Measurements from ENCODE around the gene CAMK1.

Gene CAMK1

DNA sequence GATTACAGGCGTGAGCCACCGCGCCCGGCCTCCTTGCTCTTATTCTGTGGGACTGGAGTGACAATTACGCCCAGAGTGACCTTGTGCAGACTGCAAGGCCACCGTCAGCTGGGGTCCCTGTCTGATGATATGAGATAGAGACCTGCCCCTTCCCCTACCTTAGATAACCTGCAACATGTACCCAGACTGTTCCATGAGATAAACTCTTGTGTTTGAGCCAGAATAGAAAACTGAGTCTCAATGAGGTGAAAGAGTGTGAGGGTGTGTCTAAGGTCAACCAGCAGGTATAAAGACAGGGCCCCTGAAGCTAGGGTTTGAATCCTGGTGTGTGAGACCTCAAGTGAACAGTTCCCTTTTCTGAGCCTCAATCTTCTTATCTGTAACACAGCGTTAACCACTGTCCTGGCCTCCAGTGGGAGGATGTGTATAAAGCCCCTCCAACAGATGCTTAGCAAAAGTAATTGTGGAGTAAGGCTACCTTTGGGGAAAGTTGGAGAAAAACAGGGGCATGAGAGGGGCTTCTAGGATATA, 16.5 kb upstream of the CAMK1 start:
- no peak overlapping the region for H3K27ac Mint-ChIP-seq
- no peak overlapping the region for H3K4me3 Mint-ChIP-seq
- CTCF ChIA-PET: interaction anchor here (0.7 to 1.0 kb wide), 3 partner anchors 10 to 63 kb away, joined by 3 to 4 read pairs (median 3); no protein-coding TSS in a partner anchor
- no peak for DNase-seq
- peaks cover 53% of the 10 kb centered on the region for H3K4me1 Mint-ChIP-seq
- no peaks in the 10 kb centered on the region for H3K27me3 Mint-ChIP-seq
- peaks cover 64% of the 10 kb centered on the region for H3K36me3 Mint-ChIP-seq
- H3K9me3 Mint-ChIP-seq: no peaks in the 10 kb centered on the region

DNA sequence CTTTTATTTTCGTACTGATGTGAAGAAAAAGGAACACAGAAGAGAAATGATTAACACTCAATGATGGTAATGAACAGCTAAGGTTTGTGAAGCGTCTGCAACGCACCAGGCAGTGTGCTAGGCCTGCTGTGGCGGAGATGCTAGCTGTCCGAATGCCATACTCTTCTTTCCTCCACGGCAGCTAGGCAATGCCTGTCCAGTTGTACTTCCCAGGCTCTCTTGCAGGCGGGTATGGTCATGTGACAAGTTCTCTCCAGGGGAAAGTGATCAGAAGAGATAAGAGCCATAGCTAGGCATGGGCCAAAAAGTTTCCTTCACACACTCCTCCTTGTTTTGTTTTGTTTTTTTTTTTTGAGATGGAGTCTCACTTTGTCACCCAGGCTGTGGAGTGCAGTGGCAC, 15.9 kb upstream of the CAMK1 start:
- Mint-ChIP-seq H3K4me3 (no peak overlapping the region), H3K9me3 (no peaks in the 10 kb centered on the region), H3K4me1 (peaks cover 53% of the 10 kb centered on the region), H3K27ac (peak overlapping the region; percentile 28), H3K27me3 (no peaks in the 10 kb centered on the region), H3K36me3 (peaks cover 68% of the 10 kb centered on the region)
- CTCF ChIA-PET: interaction anchor here (0.9 kb wide), 1 partner anchor 24 kb away, joined by 3 read pairs; no protein-coding TSS in a partner anchor
- DNase-seq: no peak

DNA sequence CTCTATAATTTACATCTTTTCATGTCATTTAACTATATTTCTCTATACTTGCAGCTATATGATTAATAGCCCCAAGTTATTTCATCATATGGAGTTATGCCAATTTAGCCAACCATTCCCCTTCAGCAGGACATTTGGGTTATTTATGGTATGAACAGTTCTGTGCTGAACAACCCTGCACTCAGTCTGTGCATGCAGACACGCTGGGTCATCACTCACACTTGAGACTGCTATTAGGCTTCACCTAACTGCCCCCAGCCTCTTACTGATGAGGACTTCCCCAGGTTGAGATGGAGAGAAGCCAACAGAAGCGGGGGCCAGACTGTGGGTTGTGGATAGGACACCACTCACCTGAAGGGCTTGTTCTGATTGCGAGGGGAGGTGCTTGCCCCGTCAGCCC, 15.2 kb upstream of the CAMK1 start:
- Mint-ChIP-seq H3K4me1 (peaks cover 53% of the 10 kb centered on the region), H3K27ac (no peak overlapping the region), H3K9me3 (no peaks in the 10 kb centered on the region), H3K36me3 (peaks cover 68% of the 10 kb centered on the region), H3K4me3 (no peak overlapping the region), H3K27me3 (no peaks in the 10 kb centered on the region)
- DNase-seq: no peak
- CTCF ChIA-PET: no interaction called here

DNA sequence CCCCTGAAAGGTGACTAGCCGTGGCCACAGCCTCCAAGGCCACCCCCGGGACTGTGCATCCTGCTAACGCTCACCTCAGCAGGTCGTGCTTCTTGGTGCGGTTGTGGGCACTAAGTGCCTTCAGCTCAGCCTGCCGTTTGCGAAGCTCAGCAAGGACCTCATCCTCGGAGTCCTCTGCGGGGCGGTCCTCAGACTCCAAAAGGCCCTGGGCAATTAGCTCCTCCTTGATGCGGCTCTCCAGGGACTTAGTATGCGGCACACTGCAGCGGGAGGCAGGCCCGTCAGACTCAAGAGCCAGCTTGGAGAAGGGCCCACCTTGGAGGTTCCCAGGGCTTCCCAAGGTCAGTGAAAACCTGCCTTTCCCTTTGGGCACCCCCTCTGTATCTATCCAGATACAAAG, 14.2 kb upstream of the CAMK1 start:
- H3K27ac Mint-ChIP-seq: no peak overlapping the region
- H3K27me3 Mint-ChIP-seq: no peaks in the 10 kb centered on the region
- DNase-seq: no peak
- H3K9me3 Mint-ChIP-seq: no peaks in the 10 kb centered on the region
- H3K36me3 Mint-ChIP-seq: peaks cover 65% of the 10 kb centered on the region
- H3K4me3 Mint-ChIP-seq: no peak overlapping the region
- peaks cover 58% of the 10 kb centered on the region for H3K4me1 Mint-ChIP-seq
- CTCF ChIA-PET: no interaction called here

DNA sequence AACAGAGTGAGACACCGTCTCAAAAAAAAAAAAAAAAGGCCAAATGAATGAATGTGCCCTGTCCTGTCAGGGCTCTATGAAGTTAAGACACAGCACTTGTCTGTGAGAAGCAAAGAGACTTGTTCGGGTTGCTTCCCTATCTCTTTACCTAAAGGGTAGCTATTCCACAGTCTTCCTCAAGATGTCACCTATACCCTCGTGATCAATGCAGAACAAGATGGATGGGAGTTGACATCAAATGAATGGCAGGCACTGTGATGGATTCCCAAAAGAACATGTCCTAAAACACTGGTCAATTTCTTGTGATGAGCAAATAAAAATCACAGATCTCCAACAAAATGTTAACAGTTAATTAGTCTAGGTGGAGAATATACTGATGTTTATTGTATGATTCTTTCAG, 13.0 kb upstream of the CAMK1 start:
- DNase-seq: no peak
- H3K4me3 Mint-ChIP-seq: no peak overlapping the region
- H3K36me3 Mint-ChIP-seq: peaks cover 65% of the 10 kb centered on the region
- H3K4me1 Mint-ChIP-seq: peaks cover 62% of the 10 kb centered on the region
- H3K27me3 Mint-ChIP-seq: no peaks in the 10 kb centered on the region
- no peak overlapping the region for H3K27ac Mint-ChIP-seq
- CTCF ChIA-PET: interaction anchor here (0.9 to 1.4 kb wide), 7 partner anchors 13 to 299 kb away, joined by 3 to 4 read pairs (median 3); partner anchors contain the start of gene CAMK1
- no peaks in the 10 kb centered on the region for H3K9me3 Mint-ChIP-seq

DNA sequence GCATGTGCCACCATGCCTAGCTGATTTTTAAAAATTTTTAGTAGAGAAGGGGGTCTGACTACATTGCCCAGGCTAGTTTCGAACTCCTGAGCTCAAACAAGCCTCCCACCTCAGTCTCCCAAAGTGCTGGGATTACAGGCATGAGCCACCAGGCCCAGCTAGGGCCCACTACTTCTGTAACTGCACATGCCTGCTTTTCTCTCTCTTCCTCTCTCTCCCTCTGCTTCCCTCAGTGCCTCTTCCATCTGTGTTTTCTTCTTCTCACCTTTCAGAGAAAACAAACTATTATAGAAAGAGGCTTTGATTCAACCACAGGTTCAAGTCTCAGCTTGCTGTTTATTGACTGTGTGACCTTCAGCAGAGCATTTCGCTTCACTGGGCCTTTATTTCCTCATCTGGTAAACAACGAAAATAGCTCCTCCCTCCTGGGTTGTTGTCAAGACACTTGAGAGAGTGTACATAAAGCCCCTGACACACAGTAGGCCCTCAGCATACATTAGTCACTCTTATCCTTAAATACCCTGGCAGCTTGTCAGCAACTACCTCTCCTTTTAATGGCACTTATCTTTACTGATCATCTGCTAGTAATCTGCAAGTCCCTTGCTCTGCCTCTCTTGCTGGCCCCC, 12.3 kb upstream of the CAMK1 start:
- Mint-ChIP-seq H3K9me3 (no peaks in the 10 kb centered on the region), H3K4me1 (peaks cover 56% of the 10 kb centered on the region), H3K27ac (peak overlapping the region; percentile 46), H3K4me3 (no peak overlapping the region), H3K27me3 (no peaks in the 10 kb centered on the region), H3K36me3 (peaks cover 59% of the 10 kb centered on the region)
- CTCF ChIA-PET: interaction anchor here (0.5 to 1.4 kb wide), 10 partner anchors 12 to 478 kb away, joined by 3 to 5 read pairs (median 3); partner anchors contain the start of gene CAMK1
- DNase-seq: no peak

DNA sequence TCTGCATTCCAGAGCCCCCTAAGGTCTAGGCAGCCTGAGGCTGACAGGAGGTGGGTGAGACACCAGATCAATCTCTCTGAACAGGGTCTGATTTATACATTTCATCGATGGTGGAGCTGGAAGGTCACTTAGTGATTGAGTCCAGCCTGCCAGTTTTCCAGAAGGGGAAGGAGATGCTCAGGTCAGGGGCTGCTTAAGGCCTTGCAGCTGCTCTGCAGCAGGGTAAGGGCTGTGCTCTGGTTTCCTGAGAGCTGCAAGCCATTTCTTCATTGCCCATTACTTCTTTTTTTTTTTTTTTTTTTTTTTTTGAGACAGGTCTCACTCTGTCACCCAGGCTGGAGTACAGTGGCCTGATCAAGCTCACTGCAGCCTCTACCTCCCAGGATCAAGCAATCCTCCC, 11.8 kb upstream of the CAMK1 start:
- no peak overlapping the region for H3K4me3 Mint-ChIP-seq
- CTCF ChIA-PET: interaction anchor here (0.7 to 1.3 kb wide), 6 partner anchors 15 to 300 kb away, joined by 3 to 4 read pairs (median 3); no protein-coding TSS in a partner anchor
- peaks cover 54% of the 10 kb centered on the region for H3K36me3 Mint-ChIP-seq
- peak overlapping the region; percentile 60 for H3K27ac Mint-ChIP-seq
- H3K9me3 Mint-ChIP-seq: no peaks in the 10 kb centered on the region
- DNase-seq: no peak
- no peaks in the 10 kb centered on the region for H3K27me3 Mint-ChIP-seq
- H3K4me1 Mint-ChIP-seq: peaks cover 52% of the 10 kb centered on the region

DNA sequence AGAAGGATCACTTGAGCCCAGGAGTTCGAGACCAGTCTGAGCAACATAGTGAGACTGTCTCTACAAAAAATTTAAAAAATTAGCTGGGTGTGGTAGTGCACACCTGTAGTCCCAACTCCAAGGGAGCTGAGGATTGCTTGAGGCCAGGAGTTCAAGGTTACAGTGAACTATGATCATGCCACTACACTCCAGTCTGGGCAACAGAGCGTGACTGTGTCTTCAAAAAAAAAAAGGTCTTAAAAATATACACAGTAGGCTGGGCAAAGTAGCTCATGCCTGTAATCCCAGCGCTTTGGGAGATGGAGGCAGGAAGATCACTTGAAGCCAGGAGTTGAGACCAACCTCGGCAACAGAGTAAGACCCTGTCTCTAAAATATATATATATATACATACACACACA, 11.2 kb upstream of the CAMK1 start:
- no peak overlapping the region for H3K4me3 Mint-ChIP-seq
- no peaks in the 10 kb centered on the region for H3K9me3 Mint-ChIP-seq
- peaks cover 49% of the 10 kb centered on the region for H3K36me3 Mint-ChIP-seq
- no peak for DNase-seq
- H3K4me1 Mint-ChIP-seq: peaks cover 47% of the 10 kb centered on the region
- peak overlapping the region; percentile 91 for H3K27ac Mint-ChIP-seq
- CTCF ChIA-PET: interaction anchor here (0.7 to 1.3 kb wide), 4 partner anchors 9 to 152 kb away, joined by 3 to 4 read pairs (median 3); no protein-coding TSS in a partner anchor
- no peaks in the 10 kb centered on the region for H3K27me3 Mint-ChIP-seq

DNA sequence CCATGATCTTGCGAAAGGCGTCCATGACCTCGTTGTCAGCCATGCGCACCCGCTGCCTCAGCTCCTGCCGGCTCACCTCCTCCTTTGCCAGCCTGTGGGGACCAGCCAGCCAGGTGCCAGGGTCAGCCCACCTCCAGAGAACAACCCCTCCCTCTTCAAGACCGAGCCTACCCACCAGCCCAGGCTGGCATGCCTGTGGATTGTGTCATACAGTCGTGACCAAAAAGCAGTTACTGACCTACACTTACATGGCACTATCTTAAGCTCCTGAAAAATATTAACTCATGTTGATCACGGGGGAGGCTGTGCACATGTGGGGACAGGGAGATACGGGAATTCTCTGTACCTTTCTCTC, 10.7 kb upstream of the CAMK1 start:
- Mint-ChIP-seq H3K9me3 (no peaks in the 10 kb centered on the region), H3K4me3 (peak overlapping the region; percentile 3), H3K27ac (peak overlapping the region; percentile 91), H3K4me1 (peaks cover 47% of the 10 kb centered on the region), H3K27me3 (no peaks in the 10 kb centered on the region), H3K36me3 (peaks cover 47% of the 10 kb centered on the region)
- CTCF ChIA-PET: interaction anchor here (0.8 to 1.3 kb wide), 4 partner anchors 10 to 166 kb away, joined by 3 to 5 read pairs (median 4); no protein-coding TSS in a partner anchor
- DNase-seq: no peak

DNA sequence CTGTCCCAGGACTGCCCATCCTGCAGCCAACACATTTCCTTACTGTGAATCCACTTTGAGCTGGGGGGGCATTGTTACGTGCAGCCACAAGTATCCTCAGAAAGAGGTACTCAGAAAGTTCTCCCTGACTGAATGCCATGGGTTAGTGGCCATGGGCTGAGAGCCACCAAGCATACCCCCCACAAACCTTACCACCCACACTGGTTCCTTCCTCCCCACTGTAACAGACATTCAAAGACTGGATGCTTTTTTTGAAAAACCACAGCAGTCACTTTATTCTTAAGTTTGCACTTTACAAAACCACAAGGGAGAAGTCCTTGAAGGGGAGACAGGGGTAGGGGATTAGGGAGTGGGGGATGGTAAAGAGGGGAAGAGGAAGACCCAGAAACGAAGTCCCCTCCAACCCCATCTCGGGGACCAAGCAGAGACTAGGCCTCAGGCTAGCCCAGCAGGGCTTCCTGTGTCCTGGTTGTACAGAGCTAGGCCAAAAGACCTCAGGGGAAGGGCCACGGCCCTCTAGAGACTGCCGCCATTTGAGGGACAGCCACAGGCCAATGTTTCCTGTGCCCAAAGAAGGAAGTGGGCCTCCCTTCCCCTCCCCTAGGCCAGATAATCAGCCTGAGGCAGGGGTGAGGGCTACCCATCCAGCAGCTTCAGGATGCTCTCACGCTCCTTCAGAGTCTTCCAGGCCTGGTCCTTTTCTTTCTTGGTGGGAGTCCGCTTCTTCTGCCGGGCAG, 10.1 kb upstream of the CAMK1 start:
- Mint-ChIP-seq H3K9me3 (no peaks in the 10 kb centered on the region), H3K27ac (peak overlapping the region; percentile 91), H3K36me3 (peaks cover 43% of the 10 kb centered on the region), H3K27me3 (no peaks in the 10 kb centered on the region), H3K4me3 (peak overlapping the region; percentile 31), H3K4me1 (peaks cover 47% of the 10 kb centered on the region)
- peak; percentile 53 for DNase-seq
- CTCF ChIA-PET: interaction anchor here (1.1 to 1.3 kb wide), 2 partner anchors 153 to 166 kb away, joined by 4 to 5 read pairs; no protein-coding TSS in a partner anchor

DNA sequence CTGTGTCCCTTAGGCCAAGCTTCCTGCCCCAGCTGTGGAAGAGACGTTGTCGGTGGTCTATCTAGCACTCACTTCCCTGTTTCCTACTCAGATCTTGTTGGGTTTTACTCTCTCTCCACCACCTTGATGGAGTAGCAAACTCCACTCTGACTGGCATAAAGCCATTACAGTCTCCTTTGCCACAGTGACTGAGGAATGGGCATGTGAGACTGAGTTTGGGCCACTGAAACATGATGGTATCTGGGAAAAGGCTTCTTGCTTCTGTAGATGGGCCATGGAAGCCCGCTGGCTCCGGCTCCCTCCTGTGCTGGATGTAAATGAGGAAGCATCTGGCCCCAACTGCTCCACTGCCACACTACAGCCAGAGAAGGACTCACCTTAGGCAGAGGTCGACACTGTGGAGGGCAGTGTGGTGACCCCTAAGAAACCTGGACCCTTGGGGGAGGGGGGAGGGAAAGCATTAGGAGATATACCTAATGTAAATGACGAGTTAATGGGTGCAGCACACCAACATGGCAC, 9.4 kb upstream of the CAMK1 start:
- Mint-ChIP-seq H3K27ac (peak overlapping the region; percentile 91), H3K27me3 (no peaks in the 10 kb centered on the region), H3K4me3 (no peak overlapping the region), H3K4me1 (peaks cover 47% of the 10 kb centered on the region), H3K9me3 (no peaks in the 10 kb centered on the region), H3K36me3 (peaks cover 40% of the 10 kb centered on the region)
- DNase-seq: no peak
- CTCF ChIA-PET: interaction anchor here (1.1 kb wide), 1 partner anchor 167 kb away, joined by 5 read pairs; no protein-coding TSS in a partner anchor

DNA sequence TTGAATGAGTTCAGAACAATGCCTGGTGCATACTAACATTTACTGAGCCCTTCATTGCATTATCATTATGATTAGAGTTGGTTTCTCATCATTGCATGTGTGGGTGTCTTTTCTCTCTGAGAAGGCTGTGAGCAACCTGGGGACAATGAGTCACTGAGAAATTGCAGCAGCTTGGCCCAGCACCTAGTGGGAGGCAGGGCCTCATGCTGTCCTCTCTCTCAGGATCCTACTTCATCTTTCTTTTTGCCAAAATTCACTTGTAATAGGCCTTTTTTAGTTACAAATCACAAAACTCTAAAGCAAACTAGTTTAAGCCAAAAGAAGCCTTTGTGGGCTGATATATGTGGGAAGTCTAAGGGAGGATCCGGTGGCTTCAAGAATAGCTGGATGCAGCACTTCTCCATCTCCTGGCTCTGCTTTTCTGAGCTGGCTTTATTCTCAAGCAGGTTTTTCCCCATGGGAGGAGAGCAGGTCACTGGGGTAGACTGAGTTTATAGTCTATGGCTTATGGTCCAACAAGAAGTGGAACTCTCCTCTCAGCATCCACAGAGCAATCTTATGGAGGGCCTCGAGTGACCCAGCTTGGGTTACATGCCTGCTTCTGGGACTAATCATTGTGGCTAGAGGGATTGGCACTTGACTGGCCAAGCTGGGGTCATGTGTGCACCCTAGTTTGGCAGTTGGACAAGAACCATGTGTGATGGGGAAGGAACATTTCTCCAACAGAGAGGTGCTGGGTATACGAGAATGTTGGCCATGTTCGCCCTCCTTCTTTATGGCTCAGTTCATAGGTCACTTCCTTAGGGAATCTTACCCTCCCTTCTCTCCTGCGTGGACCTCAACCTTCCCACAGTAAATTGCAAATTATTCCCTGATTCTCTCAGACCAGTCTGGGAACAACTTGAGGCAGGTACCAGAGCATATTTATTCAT, 8.7 kb upstream of the CAMK1 start:
- H3K9me3 Mint-ChIP-seq: no peaks in the 10 kb centered on the region
- H3K27ac Mint-ChIP-seq: peak overlapping the region; percentile 91
- CTCF ChIA-PET: interaction anchor here (1.0 kb wide), 2 partner anchors 26 to 46 kb away, joined by 3 read pairs; no protein-coding TSS in a partner anchor
- H3K4me1 Mint-ChIP-seq: peaks cover 47% of the 10 kb centered on the region
- no peak overlapping the region for H3K4me3 Mint-ChIP-seq
- DNase-seq: no peak
- H3K36me3 Mint-ChIP-seq: peaks cover 37% of the 10 kb centered on the region
- no peaks in the 10 kb centered on the region for H3K27me3 Mint-ChIP-seq

DNA sequence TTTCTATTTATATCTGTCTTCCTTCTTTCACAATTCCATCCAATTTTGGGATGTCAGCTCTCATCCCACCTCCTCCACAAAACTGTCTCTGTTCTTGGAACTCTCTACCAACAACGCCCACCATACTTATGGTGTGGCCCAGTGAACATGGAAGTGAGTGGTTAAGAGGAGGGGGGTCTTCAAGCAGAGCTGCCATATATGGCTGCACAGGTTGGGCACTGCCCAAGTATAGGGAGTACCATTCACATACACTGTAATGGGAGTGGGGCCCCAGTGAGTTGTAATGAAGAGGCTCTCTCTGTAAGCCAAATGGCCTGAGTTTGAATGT, 7.9 kb upstream of the CAMK1 start:
- peaks cover 45% of the 10 kb centered on the region for H3K4me1 Mint-ChIP-seq
- H3K9me3 Mint-ChIP-seq: no peaks in the 10 kb centered on the region
- H3K36me3 Mint-ChIP-seq: peaks cover 33% of the 10 kb centered on the region
- H3K27me3 Mint-ChIP-seq: peaks cover 4% of the 10 kb centered on the region
- no peak overlapping the region for H3K4me3 Mint-ChIP-seq
- H3K27ac Mint-ChIP-seq: no peak overlapping the region
- no peak for DNase-seq
- CTCF ChIA-PET: interaction anchor here (1.0 kb wide), 2 partner anchors 27 to 45 kb away, joined by 3 read pairs; no protein-coding TSS in a partner anchor

All from activated naive CD4-positive, alpha-beta T cell treated with anti-CD3 and anti-CD28 coated beads, Interleukin-2, amount 10 ng/mL, durations not matched to agents 7 days and 5 days (primary cell).